NOMO-1 (cell line): ENCODE results near the gene C16orf54.
A peak's percentile ranks its signal among the peaks of the same experiment; 100 is the strongest.
"Not testable (repeated sequence)": the region's sequence is repeated elsewhere in the genome, so short reads cannot be mapped to it uniquely, and the experiment has no call there.

ENCODE experiments used
- DNase-seq, 2 experiments: peaks; one replicate each; lab custom pipeline; 2025; ENCODE audit not compliant: unreplicated experiment in 2 of 2; lab: John Stamatoyannopoulos, UW

The C16orf54 gene

GRCh38 chr16:29742683-29743275 is 3.0 kb downstream of the C16orf54 start:
- DNase-seq = no peak

GRCh38 chr16:29740630-29741015 is 5.2 kb downstream of the C16orf54 start:
- not testable (repeated sequence) for DNase-seq

- not testable (repeated sequence) for DNase-seq
These were observed 5.7 kb downstream of the C16orf54 start for GRCh38 chr16:29739927-29740629.

GRCh38 chr16:29738514-29738913 is 7.3 kb downstream of the C16orf54 start:
- DNase-seq = peak in 1 of 2 experiments; percentile 27

- no peak for DNase-seq
These were observed 8.1 kb downstream of the C16orf54 start for GRCh38 chr16:29737713-29738112.

DNA sequence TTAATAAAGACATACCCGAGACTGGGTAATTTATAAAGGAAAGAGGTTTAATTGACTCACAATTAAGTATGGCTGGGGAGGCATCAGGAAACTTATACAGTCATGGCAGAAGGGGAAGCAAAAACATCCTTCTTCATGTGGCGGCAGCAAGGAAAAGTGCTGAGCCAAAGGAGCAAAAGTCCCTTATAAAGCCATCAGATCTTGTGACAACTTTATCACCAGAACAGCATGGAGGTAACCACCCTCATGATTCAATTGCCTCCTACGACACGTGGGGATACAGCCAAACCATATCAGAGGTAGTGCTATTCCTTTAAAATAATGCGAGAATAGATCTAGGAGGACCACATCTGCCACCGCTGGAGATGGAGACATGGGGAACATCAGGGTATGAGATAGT is 9.0 kb downstream of the C16orf54 start:
- no peak for DNase-seq

DNA sequence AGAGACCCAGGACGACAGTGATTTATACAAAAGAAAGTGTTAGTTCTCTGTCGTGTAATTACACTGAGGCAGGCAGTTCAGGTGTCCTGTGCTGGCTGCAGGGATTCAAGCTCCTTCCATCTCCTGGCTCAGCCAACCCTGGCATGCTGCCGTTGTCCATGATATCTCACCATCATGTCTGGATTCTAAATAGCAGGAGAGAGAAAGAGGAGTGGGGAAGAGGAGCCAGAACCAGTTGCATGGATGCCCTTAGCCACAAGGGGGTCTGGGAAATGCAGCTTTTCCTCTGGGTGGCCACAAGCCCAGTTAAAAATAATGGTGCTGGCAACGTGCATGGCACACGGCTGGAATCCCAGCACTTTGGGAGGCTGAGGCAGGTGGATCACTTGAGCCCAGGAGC is 9.7 kb downstream of the C16orf54 start:
- no peak for DNase-seq

DNA sequence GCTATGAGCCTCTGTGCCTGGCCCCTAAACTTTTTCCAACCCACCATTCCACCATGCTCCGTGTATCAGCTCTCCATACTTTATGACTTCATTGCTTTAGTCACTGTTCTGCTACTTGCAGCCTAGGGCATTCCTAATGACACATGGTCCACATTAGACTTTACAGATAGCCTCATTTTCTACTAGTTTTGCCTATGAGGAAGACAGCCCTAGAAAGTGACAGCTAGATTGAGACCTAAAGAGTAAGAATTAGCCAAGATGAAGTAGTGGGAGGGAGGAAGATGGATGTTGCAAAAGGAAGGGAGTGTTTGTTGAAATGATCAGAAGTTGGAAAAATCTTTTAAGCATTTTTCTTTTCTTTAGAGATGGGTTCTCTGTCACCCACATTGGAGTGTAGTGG is 11.0 kb downstream of the C16orf54 start:
- no peak for DNase-seq

- not testable (repeated sequence) for DNase-seq
These were observed 13.8 kb downstream of the C16orf54 start for GRCh38 chr16:29731768-29732601.

DNA sequence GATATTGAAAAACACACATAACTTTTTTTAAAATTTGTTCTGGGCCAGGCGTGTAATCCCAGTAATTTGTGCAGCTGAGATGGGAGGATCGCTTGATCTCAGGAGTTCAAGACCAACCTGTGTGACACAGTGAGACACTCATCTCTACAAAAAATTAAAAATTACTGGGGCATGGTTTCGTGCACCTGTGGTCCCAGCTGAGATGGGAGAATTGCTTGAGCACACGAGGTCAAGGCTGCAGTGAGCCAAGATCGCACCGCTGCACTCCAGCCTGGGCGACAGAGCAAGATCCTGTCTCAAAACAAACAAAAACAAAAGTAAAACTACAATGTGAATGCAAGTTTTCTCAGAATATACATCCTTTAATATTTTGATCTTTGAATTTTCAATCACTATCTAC is 15.1 kb downstream of the C16orf54 start:
- no peak for DNase-seq

GRCh38 chr16:29729116-29729521 is 16.7 kb downstream of the C16orf54 start:
- DNase-seq = peak in 1 of 2 experiments; percentile 15

DNA sequence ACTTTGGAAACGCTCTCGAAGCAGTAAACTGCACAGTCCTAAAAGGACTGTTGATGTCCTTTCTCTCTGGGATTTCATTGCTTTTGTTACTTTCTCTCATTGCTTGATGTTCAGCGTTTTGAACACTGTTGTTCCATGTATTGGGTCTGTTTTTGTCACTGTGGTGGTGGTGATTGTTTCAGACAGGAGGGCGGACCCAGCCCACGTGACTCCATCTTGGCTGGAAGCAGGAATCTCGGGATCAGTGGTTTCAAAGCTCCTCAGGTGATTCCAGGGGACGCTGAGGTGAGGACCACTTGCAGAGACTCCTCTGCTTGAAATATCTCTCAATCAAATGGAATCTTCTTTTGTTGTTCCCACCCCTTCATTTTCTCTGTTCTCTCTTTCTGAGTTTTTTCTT is 18.3 kb downstream of the C16orf54 start:
- no peak for DNase-seq

GRCh38 chr16:29726845-29727377 is 18.9 kb downstream of the C16orf54 start:
- no peak for DNase-seq

GRCh38 chr16:29721167-29721879 is 24.5 kb downstream of the C16orf54 start:
- DNase-seq = peak; percentile 31 to 67

GRCh38 chr16:29720703-29721102 is 25.1 kb downstream of the C16orf54 start:
- peak in 1 of 2 experiments; percentile 33 for DNase-seq

DNA sequence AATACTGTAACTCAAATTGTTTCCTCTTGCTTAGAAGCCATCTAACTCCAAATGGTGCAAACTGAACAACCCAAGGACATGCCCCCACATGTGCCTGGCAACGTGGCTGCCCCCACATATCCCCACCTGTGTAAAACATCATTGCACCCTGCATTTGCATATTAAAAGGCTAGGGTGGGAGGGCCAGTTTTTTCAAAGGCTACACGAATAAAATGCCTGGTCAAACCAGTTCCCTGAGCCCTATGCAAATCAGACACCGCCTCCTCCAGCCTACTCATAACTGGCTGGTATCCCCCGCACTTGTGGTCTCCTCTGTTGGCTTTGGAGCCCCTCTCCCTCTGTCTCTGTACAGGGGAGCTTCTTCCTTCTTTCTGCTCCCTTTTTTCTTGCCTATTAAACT is 26.7 kb downstream of the C16orf54 start:
- DNase-seq = no peak

GRCh38 chr16:29717113-29717512 is 28.7 kb downstream of the C16orf54 start:
- no peak for DNase-seq

- no peak for DNase-seq
These were observed 30.8 kb downstream of the C16orf54 start for GRCh38 chr16:29714972-29715371.

GRCh38 chr16:29714396-29714795 is 31.4 kb downstream of the C16orf54 start:
- DNase-seq = no peak

GRCh38 chr16:29712809-29713208 is 33.0 kb downstream of the C16orf54 start:
- DNase-seq = no peak
